ENCODE data around the gene MRTFA.
"Not testable (repeated sequence)": the region's sequence is repeated elsewhere in the genome, so short reads cannot be mapped to it uniquely, and the experiment has no call there.

Gene MRTFA

DNA sequence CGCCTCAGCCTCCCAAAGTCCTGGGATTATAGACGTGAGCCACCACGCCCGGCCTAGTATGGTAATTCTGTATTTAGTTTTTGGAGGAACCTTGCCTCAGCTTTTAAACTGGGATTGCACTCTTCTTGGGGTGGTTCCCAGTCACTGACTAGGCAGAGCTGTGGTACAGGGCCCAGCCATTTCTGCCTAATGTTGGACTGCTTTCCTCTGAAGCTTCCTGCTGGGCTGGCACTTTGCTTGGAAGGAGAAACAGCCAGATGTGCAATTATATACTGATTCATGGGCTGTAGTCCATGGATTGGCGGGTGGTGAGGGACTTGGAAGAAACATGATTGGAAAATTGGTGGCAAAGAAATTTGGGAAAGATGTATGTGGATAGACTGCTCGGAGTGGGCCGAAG lies 25.2 kb upstream of the MRTFA start:
- DNase-seq (ENCODE audit: extremely low spot score): no peak
- CTCF ChIA-PET: no interaction called here
- TF ChIP-seq CTBP1 (IDR thresholded peaks at IDR 0.05; ENCODE audit: borderline replicate concordance) (no peak), LEF1 (IDR thresholded peaks at IDR 0.05; ENCODE audit: borderline replicate concordance) (no peak)
- POLR2A ChIA-PET: interaction anchor here (1.3 kb wide), 1 partner anchor 10 kb away, joined by 4 read pairs; no protein-coding TSS in a partner anchor

DNA sequence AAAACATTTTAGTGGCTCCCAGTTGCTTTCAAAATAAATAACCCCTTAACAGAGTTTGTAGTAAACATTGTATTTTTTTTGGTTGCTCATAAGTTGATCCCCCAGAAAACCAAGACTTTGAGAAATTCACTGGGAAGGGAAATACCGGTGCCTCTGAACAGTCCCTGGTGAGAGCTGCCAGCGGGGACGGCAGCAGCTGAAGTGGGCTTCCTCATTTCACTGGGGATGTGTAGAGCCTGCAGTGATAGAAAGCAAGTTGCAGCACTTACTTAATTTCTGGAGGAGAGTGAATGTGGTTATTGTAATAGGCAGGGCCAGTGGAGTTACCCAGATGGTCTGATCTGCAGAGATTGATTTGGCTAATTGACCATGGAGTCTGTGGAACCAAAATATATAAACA lies 24.2 kb upstream of the MRTFA start:
- ChIA-PET CTCF (no interaction called here), POLR2A (interaction anchor here (0.8 kb wide), 1 partner anchor 9 kb away, joined by 4 read pairs; no protein-coding TSS in a partner anchor)
- TF ChIP-seq SP1 (IDR thresholded peaks at IDR 0.05) (no peak), ARNT (IDR thresholded peaks at IDR 0.05) (no peak), FOXK2 (IDR thresholded peaks at IDR 0.05) (no peak), FOXA1 (IDR thresholded peaks at IDR 0.05) (no peak), ZNF384 (IDR thresholded peaks at IDR 0.05) (no peak), BHLHE40 (IDR thresholded peaks at IDR 0.05; ENCODE audit: borderline replicate concordance) (no peak), FOXM1 (IDR thresholded peaks at IDR 0.05; ENCODE audit: borderline replicate concordance) (no peak), TARDBP (IDR thresholded peaks at IDR 0.05) (no peak), HDGF (IDR thresholded peaks at IDR 0.05; ENCODE audit: borderline replicate concordance) (no peak), SUZ12 (IDR thresholded peaks at IDR 0.05) (no peak), CTBP1 (IDR thresholded peaks at IDR 0.05; ENCODE audit: borderline replicate concordance) (no peak), NFRKB (IDR thresholded peaks at IDR 0.05) (no peak)
- TF ChIP-seq, protein P1, sequence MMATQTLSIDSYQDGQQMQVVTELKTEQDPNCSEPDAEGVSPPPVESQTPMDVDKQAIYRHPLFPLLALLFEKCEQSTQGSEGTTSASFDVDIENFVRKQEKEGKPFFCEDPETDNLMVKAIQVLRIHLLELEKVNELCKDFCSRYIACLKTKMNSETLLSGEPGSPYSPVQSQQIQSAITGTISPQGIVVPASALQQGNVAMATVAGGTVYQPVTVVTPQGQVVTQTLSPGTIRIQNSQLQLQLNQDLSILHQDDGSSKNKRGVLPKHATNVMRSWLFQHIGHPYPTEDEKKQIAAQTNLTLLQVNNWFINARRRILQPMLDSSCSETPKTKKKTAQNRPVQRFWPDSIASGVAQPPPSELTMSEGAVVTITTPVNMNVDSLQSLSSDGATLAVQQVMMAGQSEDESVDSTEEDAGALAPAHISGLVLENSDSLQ (IDR thresholded peaks at IDR 0.05): no peak
- DNase-seq (ENCODE audit: extremely low spot score): no peak

- TF ChIP-seq BHLHE40 (IDR thresholded peaks at IDR 0.05; ENCODE audit: borderline replicate concordance) (no peak), FOXA1 (IDR thresholded peaks at IDR 0.05) (no peak), ARNT (IDR thresholded peaks at IDR 0.05) (no peak), FOXM1 (IDR thresholded peaks at IDR 0.05; ENCODE audit: borderline replicate concordance) (no peak), CTBP1 (IDR thresholded peaks at IDR 0.05; ENCODE audit: borderline replicate concordance) (no peak), SUZ12 (IDR thresholded peaks at IDR 0.05) (no peak), HDGF (IDR thresholded peaks at IDR 0.05; ENCODE audit: borderline replicate concordance) (no peak), LEF1 (IDR thresholded peaks at IDR 0.05; ENCODE audit: borderline replicate concordance) (no peak)
- TF ChIP-seq, protein P1 (IDR thresholded peaks at IDR 0.05): no peak
- DNase-seq (ENCODE audit: extremely low spot score): no peak
Observed at GRCh38 chr22:40659166-40659565, 22.6 kb upstream of the MRTFA start.

DNA sequence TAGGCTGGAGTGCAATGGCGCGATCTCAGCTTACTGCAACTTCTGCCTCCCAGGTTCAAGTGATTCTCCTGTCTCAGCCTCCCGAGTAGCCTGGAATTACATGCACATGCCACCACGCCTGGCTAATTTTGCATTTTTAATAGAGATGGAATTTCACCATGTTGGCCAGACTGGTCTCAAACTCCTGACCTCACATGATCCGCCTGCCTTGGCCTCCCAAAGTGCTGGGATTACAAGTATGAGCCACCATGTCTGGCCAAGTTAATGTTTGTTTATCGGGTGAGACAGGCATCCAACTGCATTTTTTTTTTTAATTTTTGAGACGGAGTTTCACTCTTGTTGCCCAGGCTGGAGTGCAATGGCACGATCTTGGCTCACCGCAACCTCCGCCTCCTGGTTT lies 20.1 kb upstream of the MRTFA start:
- POLR2A ChIA-PET: interaction anchor here (1.3 kb wide), 1 partner anchor 10 kb away, joined by 3 read pairs; no protein-coding TSS in a partner anchor
- DNase-seq (ENCODE audit: extremely low spot score); CTCF ChIA-PET: not testable (repeated sequence)

More at GRCh38 chr22:40659166-40659565, 22.6 kb upstream of the MRTFA start:
- CTCF ChIA-PET: no interaction called here
- POLR2A ChIA-PET: no interaction called here

- ChIA-PET POLR2A (interaction anchor here (0.6 kb wide), 2 partner anchors 163 to 207 kb away, joined by 3 to 4 read pairs; partner anchors contain the start of gene SLC25A17), CTCF (interaction anchor here (0.5 to 0.9 kb wide), 2 partner anchors 243 to 436 kb away, joined by 3 to 4 read pairs; partner anchors contain the start of gene EP300)
- DNase-seq (ENCODE audit: extremely low spot score): not testable (repeated sequence)
Observed at GRCh38 chr22:40655941-40656340, 19.4 kb upstream of the MRTFA start.

- TF ChIP-seq, protein P1 (IDR thresholded peaks at IDR 0.05): no peak
- TF ChIP-seq SUZ12 (IDR thresholded peaks at IDR 0.05) (no peak), HDGF (IDR thresholded peaks at IDR 0.05; ENCODE audit: borderline replicate concordance) (no peak), TARDBP (IDR thresholded peaks at IDR 0.05) (no peak), FOXM1 (IDR thresholded peaks at IDR 0.05; ENCODE audit: borderline replicate concordance) (no peak), ARNT (IDR thresholded peaks at IDR 0.05) (no peak), BHLHE40 (IDR thresholded peaks at IDR 0.05; ENCODE audit: borderline replicate concordance) (no peak), LEF1 (IDR thresholded peaks at IDR 0.05; ENCODE audit: borderline replicate concordance) (no peak), ZNF384 (IDR thresholded peaks at IDR 0.05) (no peak), NFRKB (IDR thresholded peaks at IDR 0.05) (no peak), FOXK2 (IDR thresholded peaks at IDR 0.05) (no peak), FOXA1 (IDR thresholded peaks at IDR 0.05) (no peak)
- CTCF ChIA-PET: interaction anchor here (0.6 to 0.9 kb wide), 3 partner anchors 20 to 244 kb away, joined by 3 read pairs; no protein-coding TSS in a partner anchor
- DNase-seq (ENCODE audit: extremely low spot score): no peak
- POLR2A ChIA-PET: interaction anchor here (1.2 to 1.6 kb wide), 3 partner anchors 9 to 202 kb away, joined by 3 to 5 read pairs (median 4); partner anchors contain the start of genes ST13 and XPNPEP3
Observed at GRCh38 chr22:40654522-40655167, 18.1 kb upstream of the MRTFA start.

DNA sequence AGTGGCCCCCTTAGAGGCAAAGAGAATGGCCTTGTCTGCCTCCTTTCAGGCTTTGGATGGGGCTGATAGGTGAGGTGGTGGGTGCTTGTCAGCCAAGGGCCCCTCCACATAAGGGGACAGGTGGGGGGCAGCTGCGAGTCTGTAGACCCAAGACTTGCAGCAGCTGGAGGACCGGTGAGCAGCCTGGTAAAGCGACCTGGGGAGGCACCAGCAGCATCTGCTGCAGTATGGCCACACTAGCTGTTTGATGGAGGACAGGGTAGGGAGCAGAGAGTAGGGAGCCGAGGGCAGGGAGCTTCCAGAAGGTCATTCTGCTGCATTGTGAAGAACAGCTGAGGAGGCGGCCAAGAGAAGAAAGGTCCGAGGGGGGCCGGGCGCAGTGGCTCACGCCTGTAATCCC lies 16.8 kb upstream of the MRTFA start:
- no peak for DNase-seq (ENCODE audit: extremely low spot score)
- ChIA-PET CTCF (no interaction called here), POLR2A (interaction anchor here (0.8 to 1.6 kb wide), 2 partner anchors 17 to 203 kb away, joined by 3 to 5 read pairs; partner anchors contain the start of genes MRTFA, ST13 and XPNPEP3)
- TF ChIP-seq, protein P1 (IDR thresholded peaks at IDR 0.05): no peak
- TF ChIP-seq FOXM1 (IDR thresholded peaks at IDR 0.05; ENCODE audit: borderline replicate concordance): no peak
